Heart right ventricle (tissue), 16 donors: ENCODE data around the gene PLGRKT. TPM values are rescaled to one million over a fixed set of nuclear protein-coding genes. Genes with fewer than 3 reads are reported as not detected.
"Not testable (repeated sequence)": the region's sequence is repeated elsewhere in the genome, so short reads cannot be mapped to it uniquely, and the experiment has no call there.

Experiments
- ATAC-seq, 8 donors: fragments of 200-7000 bp; cut with Tn5 transposase; one replicate each; pipeline ENCODE4 v1.9.1; 2020; ENCODE audit warnings: mild to moderate bottlenecking in 8 of 8, moderate library complexity in 8 of 8, moderate number of reproducible peaks in 1 of 8
- DNase-seq, 2 donors: peaks; one replicate each; pipeline ENCODE4 v3.0.0-alpha.2; 2020
- H3K27ac ChIP-seq, 10 donors: fragments of 200-600 bp; sonication (generic) in 2 of 10; one replicate each; pipeline versions ENCODE4 v1.5.0 to v1.8.0; 2020 to 2022; ENCODE audit warnings: mild to moderate bottlenecking in 3 of 10
- H3K27me3 ChIP-seq, 7 donors: fragments of 200-600 bp; one replicate each; pipeline ENCODE4 v1.8.0; 2021 to 2022; ENCODE audit warnings: mild to moderate bottlenecking in 2 of 7
- H3K36me3 ChIP-seq, 9 donors: fragments of 200-600 bp; sonication (generic) in 1 of 9; one replicate each; pipeline versions ENCODE4 v1.5.0 to v1.8.0; 2020 to 2022; ENCODE audit warnings: mild to moderate bottlenecking in 2 of 9
- H3K4me1 ChIP-seq, 9 donors: fragments of 200-600 bp; sonication (generic) in 1 of 9; one replicate each; pipeline versions ENCODE4 v1.5.0 to v1.8.0; 2020 to 2022; ENCODE audit warnings: mild to moderate bottlenecking in 4 of 9
- H3K4me3 ChIP-seq, 10 donors: fragments of 200-600 bp; sonication (generic) in 2 of 10; one replicate each; pipeline versions ENCODE4 v1.5.0 to v1.8.0; 2020 to 2022; ENCODE audit warnings: mild to moderate bottlenecking in 7 of 10, moderate library complexity in 2 of 10
- H3K9me3 ChIP-seq, 11 donors: fragments of 200-600 bp in 10 of 11; sonication (generic) in 2 of 11; one replicate each; pipeline versions ENCODE4 v1.5.0 to v1.8.0; 2013 to 2022; ENCODE audit warnings: mild to moderate bottlenecking in 2 of 11, control low read depth in 1 of 11, moderate library complexity in 1 of 11
- CTCF ChIP-seq, 9 donors: fragments of 200-600 bp; sonication (generic) in 2 of 9; IDR thresholded peaks; one replicate each; pipeline versions ENCODE4 v1.5.0 to v1.8.0; 2021 to 2022; ENCODE audit warnings: antibody characterized with exemption in 9 of 9, mild to moderate bottlenecking in 5 of 9, moderate library complexity in 1 of 9
- WGBS, 2 donors: extraction: QIAGEN DNeasy Blood & Tissue Kit; methylation state at CpG; one replicate each; pipeline ENCODE4 v1.1.7; 2013; ENCODE audit warnings: inconsistent platforms in 1 of 2; 5-methylcytosine and 5-hydroxymethylcytosine counted together
- intact Hi-C, 10 donors: fragments of 100-400 bp; cut with DNase I; formaldehyde crosslinking; loops; one replicate each; pipeline versions ENCODE4 v1.11.1 to v1.14.2; 2022
- polyA plus RNA-seq, 2 donors: library from polyadenylated mRNA; stranded (reverse); fragments of 200-250 nt; gene quantifications; one replicate each; pipeline ENCODE4 v1.2.3, GENCODE V29; 2013
- total RNA-seq, 10 donors: library from RNA; stranded (reverse); fragmentation: NEBNext Ultra II Directional in 3 of 10; extraction: Animal tissue kit (Norgen Biotek cat#: 25700) in 3 of 10; gene quantifications; one replicate each; pipeline versions ENCODE4 v1.2.1 to v1.2.4, GENCODE V29; 2021 to 2023
- donor health status: Arrhythmogenic right ventricular cardiomyopathy.
- donor health status: ischemic (EF 13 %, LVEDD 7.1; RV severe dilation, severe dysfunction).
- donor health status: healthy with polysubstance abuse.
- donor health status: DM: no; HTN: yes; CAD: no.
- donor health status: DM: no; HTN: no; CAD: no.
- donor health status: ischemic (EF 25% LVEDD 6.9; RV normal size, moderate dysfunction).
- donor health status: ischemic (EF 25% LVEDD 5.7; RV mildly dilated, moderate dysfunction).
- donor health status: healthy.
- donor health status: DM: yes; HTN: yes; CAD: no.
- donor health status: Ischemic cardiomyopathy.
- donor health status: ischemic (EF 35%, LVEDD 5.7; RV mildly dilated, moderate dysfunction).
- donor health status: nonischemic (EF 11% LVEDD 7.7; RV severe dilation, severe dysfunction).
- donor health status: DM: yes; HTN: yes; CAD: no.
- donor health status: PGD.
- donor health status: ischemic (EF 29% LVEDD 5.4; RV normal size, mild dysfunction).
- donor health status: nonischemic (EF 23%, LVEDD 6.1; RV moderate dilation, normal function).

PLGRKT gene
- total and polyA plus RNA-seq, 12 donors, result 11.8 to 53.0 (median 35.9) TPM

DNA sequence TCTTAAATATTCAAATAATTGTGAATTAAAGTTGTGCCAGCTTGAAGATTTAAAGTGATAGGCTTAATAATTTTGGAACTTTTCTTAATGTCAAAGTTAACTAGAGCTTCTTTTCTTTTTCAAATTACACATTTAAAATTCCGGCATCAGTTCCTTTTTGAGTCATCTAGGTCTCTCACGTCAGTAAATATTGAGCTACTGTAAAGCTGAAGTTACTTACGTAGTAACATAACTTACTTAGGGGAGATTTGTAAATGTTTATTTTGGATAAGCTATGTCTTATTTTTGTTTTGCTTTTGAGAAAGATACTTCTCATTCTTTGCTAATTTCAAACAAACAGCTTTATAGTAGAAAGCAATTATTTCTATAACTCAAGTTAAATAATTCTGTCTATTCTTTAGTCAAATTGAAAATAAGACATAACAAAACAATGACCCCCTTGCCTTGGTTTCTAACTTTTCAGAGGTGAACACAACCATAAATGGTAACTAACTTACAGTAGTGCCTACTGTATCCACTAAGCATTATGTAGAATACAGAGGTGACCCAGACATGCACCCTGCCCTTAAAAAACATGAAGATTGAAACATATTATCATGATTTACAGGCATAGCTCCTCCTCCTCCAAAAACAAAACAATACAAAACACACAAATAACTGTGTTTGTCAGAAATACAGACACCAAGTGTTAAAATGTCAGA is 42.4 kb upstream of the PLGRKT start:
- no peaks in the 10 kb centered on the region for H3K36me3 ChIP-seq
- ATAC-seq, result no peak
- WGBS, 2 donors, result 85 to 89% methylated on average over 3 of the region's 3 CpGs
- H3K4me3 ChIP-seq, result no peak overlapping the region
- no peaks in the 10 kb centered on the region for H3K27me3 ChIP-seq
- H3K4me1 ChIP-seq, result no peaks in the 10 kb centered on the region
- TF ChIP-seq CTCF (IDR thresholded peaks at IDR 0.05), result no peak
- no peak for DNase-seq
- intact Hi-C loops, result no loop called here
- no peak overlapping the region for H3K27ac ChIP-seq
- H3K9me3 ChIP-seq, result no peaks in the 10 kb centered on the region

DNA sequence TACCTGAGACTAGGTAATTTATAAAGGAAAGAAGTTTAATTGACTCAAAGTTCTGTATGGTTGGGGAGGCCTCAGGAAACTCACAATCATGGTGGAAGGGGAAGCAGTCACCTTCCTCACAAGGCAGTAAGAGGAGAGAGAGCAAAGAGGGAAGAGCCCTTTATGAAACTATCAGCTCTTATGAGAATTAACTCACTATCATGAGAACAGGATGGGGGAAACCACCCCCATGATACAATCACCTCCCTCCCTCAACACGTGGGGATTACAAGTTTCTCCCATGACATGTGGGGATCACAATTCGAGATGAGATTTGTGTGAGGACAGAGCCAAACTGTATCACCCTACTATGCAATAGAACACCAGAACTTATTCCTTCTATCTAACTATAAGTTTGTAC is 40.5 kb upstream of the PLGRKT start:
- Histone ChIP-seq H3K4me3 (no peak overlapping the region), H3K27me3 (no peaks in the 10 kb centered on the region), H3K9me3 (no peaks in the 10 kb centered on the region), H3K36me3 (no peaks in the 10 kb centered on the region), H3K4me1 (no peaks in the 10 kb centered on the region), H3K27ac (no peak overlapping the region)
- intact Hi-C loops, result no loop called here
- no peak for DNase-seq
- WGBS, 2 donors, result 76 to 80% methylated on average over 2 of the region's 2 CpGs
- ATAC-seq, result no peak
- TF ChIP-seq CTCF (IDR thresholded peaks at IDR 0.05), result no peak

GRCh38 chr9:5475611-5476010 is 37.9 kb upstream of the PLGRKT start:
- ATAC-seq, H3K4me1 ChIP-seq, H3K4me3 ChIP-seq, H3K27ac ChIP-seq, DNase-seq, intact Hi-C loops, H3K36me3 ChIP-seq, H3K9me3 ChIP-seq, H3K27me3 ChIP-seq: not testable (repeated sequence)
- WGBS, 2 donors, result 90% methylated on average over 2 of the region's 2 CpGs

- Histone ChIP-seq H3K27ac (no peak overlapping the region), H3K36me3 (peaks cover 0 to 45% (median 6%) of the 10 kb centered on the region in 9 donors), H3K4me1 (peaks cover 0 to 5% (median 0%) of the 10 kb centered on the region in 9 donors), H3K4me3 (no peak overlapping the region), H3K9me3 (no peaks in the 10 kb centered on the region), H3K27me3 (no peaks in the 10 kb centered on the region)
- no peak for TF ChIP-seq CTCF (IDR thresholded peaks at IDR 0.05)
- DNase-seq (no peak), ATAC-seq (no peak)
- intact Hi-C loops, result no loop called here
- whole genome bisulfite sequencing, 2 donors, result 94 to 95% methylated on average over 3 of the region's 3 CpGs
Observed at GRCh38 chr9:5470816-5471215, 33.1 kb upstream of the PLGRKT start.

- DNase-seq (no peak), ATAC-seq (no peak)
- Histone ChIP-seq H3K27ac (no peak overlapping the region), H3K9me3 (no peaks in the 10 kb centered on the region), H3K4me3 (no peak overlapping the region), H3K4me1 (peaks cover 0 to 12% (median 0%) of the 10 kb centered on the region in 9 donors), H3K36me3 (peaks cover 0 to 51% (median 6%) of the 10 kb centered on the region in 9 donors), H3K27me3 (no peaks in the 10 kb centered on the region)
- 86 to 88% methylated on average over 1 of the region's 1 CpG for WGBS, 2 donors
- TF ChIP-seq CTCF (IDR thresholded peaks at IDR 0.05), result no peak
- intact Hi-C loops, result no loop called here
Observed at GRCh38 chr9:5470122-5470521, 32.4 kb upstream of the PLGRKT start.
